Heart right ventricle (tissue), 16 donors: Measurements from ENCODE around the gene JDP2. TPM values are rescaled to one million over a fixed set of nuclear protein-coding genes. Genes with fewer than 3 reads are reported as not detected.
A peak's percentile ranks its signal among the peaks of the same experiment; 100 is the strongest.

Experiments used
- ATAC-seq, 8 donors: fragments of 200-7000 bp; cut with Tn5 transposase; one replicate each; pipeline ENCODE4 v1.9.1; 2020; ENCODE audit warnings: mild to moderate bottlenecking in 8 of 8, moderate library complexity in 8 of 8, moderate number of reproducible peaks in 1 of 8
- DNase-seq, 2 donors: peaks; one replicate each; pipeline ENCODE4 v3.0.0-alpha.2; 2020
- H3K27ac ChIP-seq, 10 donors: fragments of 200-600 bp; sonication (generic) in 2 of 10; one replicate each; pipeline versions ENCODE4 v1.5.0 to v1.8.0; 2020 to 2022; ENCODE audit warnings: mild to moderate bottlenecking in 3 of 10
- H3K27me3 ChIP-seq, 7 donors: fragments of 200-600 bp; one replicate each; pipeline ENCODE4 v1.8.0; 2021 to 2022; ENCODE audit warnings: mild to moderate bottlenecking in 2 of 7
- H3K36me3 ChIP-seq, 9 donors: fragments of 200-600 bp; sonication (generic) in 1 of 9; one replicate each; pipeline versions ENCODE4 v1.5.0 to v1.8.0; 2020 to 2022; ENCODE audit warnings: mild to moderate bottlenecking in 2 of 9
- H3K4me1 ChIP-seq, 9 donors: fragments of 200-600 bp; sonication (generic) in 1 of 9; one replicate each; pipeline versions ENCODE4 v1.5.0 to v1.8.0; 2020 to 2022; ENCODE audit warnings: mild to moderate bottlenecking in 4 of 9
- H3K4me3 ChIP-seq, 10 donors: fragments of 200-600 bp; sonication (generic) in 2 of 10; one replicate each; pipeline versions ENCODE4 v1.5.0 to v1.8.0; 2020 to 2022; ENCODE audit warnings: mild to moderate bottlenecking in 7 of 10, moderate library complexity in 2 of 10
- H3K9me3 ChIP-seq, 11 donors: fragments of 200-600 bp in 10 of 11; sonication (generic) in 2 of 11; one replicate each; pipeline versions ENCODE4 v1.5.0 to v1.8.0; 2013 to 2022; ENCODE audit warnings: mild to moderate bottlenecking in 2 of 11, control low read depth in 1 of 11, moderate library complexity in 1 of 11
- CTCF ChIP-seq, 9 donors: fragments of 200-600 bp; sonication (generic) in 2 of 9; IDR thresholded peaks; one replicate each; pipeline versions ENCODE4 v1.5.0 to v1.8.0; 2021 to 2022; ENCODE audit warnings: antibody characterized with exemption in 9 of 9, mild to moderate bottlenecking in 5 of 9, moderate library complexity in 1 of 9
- WGBS, 2 donors: extraction: QIAGEN DNeasy Blood & Tissue Kit; methylation state at CpG; one replicate each; pipeline ENCODE4 v1.1.7; 2013; ENCODE audit warnings: inconsistent platforms in 1 of 2; 5-methylcytosine and 5-hydroxymethylcytosine counted together
- intact Hi-C, 10 donors: fragments of 100-400 bp; cut with DNase I; formaldehyde crosslinking; loops; one replicate each; pipeline versions ENCODE4 v1.11.1 to v1.14.2; 2022
- polyA plus RNA-seq, 2 donors: library from polyadenylated mRNA; stranded (reverse); fragments of 200-250 nt; gene quantifications; one replicate each; pipeline ENCODE4 v1.2.3, GENCODE V29; 2013
- total RNA-seq, 10 donors: library from RNA; stranded (reverse); fragmentation: NEBNext Ultra II Directional in 3 of 10; extraction: Animal tissue kit (Norgen Biotek cat#: 25700) in 3 of 10; gene quantifications; one replicate each; pipeline versions ENCODE4 v1.2.1 to v1.2.4, GENCODE V29; 2021 to 2023
- donor health status: Arrhythmogenic right ventricular cardiomyopathy.
- donor health status: ischemic (EF 13 %, LVEDD 7.1; RV severe dilation, severe dysfunction).
- donor health status: healthy with polysubstance abuse.
- donor health status: DM: no; HTN: yes; CAD: no.
- donor health status: DM: no; HTN: no; CAD: no.
- donor health status: ischemic (EF 25% LVEDD 6.9; RV normal size, moderate dysfunction).
- donor health status: ischemic (EF 25% LVEDD 5.7; RV mildly dilated, moderate dysfunction).
- donor health status: healthy.
- donor health status: DM: yes; HTN: yes; CAD: no.
- donor health status: Ischemic cardiomyopathy.
- donor health status: ischemic (EF 35%, LVEDD 5.7; RV mildly dilated, moderate dysfunction).
- donor health status: nonischemic (EF 11% LVEDD 7.7; RV severe dilation, severe dysfunction).
- donor health status: DM: yes; HTN: yes; CAD: no.
- donor health status: PGD.
- donor health status: ischemic (EF 29% LVEDD 5.4; RV normal size, mild dysfunction).
- donor health status: nonischemic (EF 23%, LVEDD 6.1; RV moderate dilation, normal function).

Gene JDP2
- total and polyA plus RNA-seq, 12 donors: 12.3 to 44.0 (median 17.3) TPM

DNA sequence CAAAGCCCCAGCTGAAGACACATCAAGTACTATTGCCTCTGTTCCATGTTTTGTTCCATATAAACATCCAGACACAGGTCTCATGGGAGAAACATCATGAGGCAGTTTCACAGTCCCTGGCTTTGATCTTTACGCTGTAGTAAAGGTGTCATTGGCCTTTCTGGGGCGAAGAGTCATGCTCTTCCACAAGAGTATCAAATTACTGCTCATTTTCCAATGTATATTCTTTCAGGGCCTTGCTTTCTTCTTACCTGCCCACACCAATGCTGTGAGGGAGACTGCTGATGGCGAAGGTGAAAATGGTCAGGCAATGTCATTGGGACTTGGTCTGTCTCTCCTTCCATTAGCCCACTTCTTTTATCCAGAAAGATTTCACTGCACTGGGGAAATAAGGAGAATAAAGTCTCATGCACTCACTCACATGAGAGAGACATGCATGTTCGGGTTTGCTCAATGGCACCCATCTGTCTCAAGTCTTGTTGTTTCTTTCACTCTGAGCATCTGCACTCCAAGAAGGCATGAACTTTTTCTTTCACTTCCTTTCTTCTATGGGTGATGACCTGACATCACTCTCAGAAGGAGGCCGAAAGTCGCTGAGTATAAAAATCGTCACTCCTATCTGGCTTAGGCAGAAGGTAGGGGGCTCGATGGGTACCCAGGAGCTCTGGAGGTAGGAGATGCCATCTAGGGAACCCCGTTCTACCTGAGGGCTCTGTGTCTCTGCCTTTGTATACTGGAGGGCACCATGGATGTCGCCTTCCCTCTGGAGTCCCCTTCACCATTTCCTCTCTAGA is 1.3 kb upstream of the JDP2 start:
- ATAC-seq (peak in 3 of 8 donors; percentile 0 to 3 (median 3)), DNase-seq (no peak)
- intact Hi-C loops: loop anchor here in 7 of 10 donors (1.0 to 10.0 kb wide), 6 partner anchors 26 to 114 kb away; no protein-coding TSS in a partner anchor
- peaks cover 20 to 63% (median 43%) of the 10 kb centered on the region in 9 donors for H3K4me1 ChIP-seq
- 88 to 94% methylated on average over 10 of the region's 10 CpGs for WGBS, 2 donors
- peaks cover 0 to 8% (median 4%) of the 10 kb centered on the region in 11 donors for H3K9me3 ChIP-seq
- no peak for TF ChIP-seq CTCF (IDR thresholded peaks at IDR 0.05)
- H3K4me3 ChIP-seq: peak overlapping the region; percentile 60 to 80 (median 74)
- peak overlapping the region; percentile 81 to 98 (median 94) for H3K27ac ChIP-seq
- H3K27me3 ChIP-seq: no peaks in the 10 kb centered on the region
- H3K36me3 ChIP-seq: peaks cover 0 to under 1% (median 0%) of the 10 kb centered on the region in 9 donors

GRCh38 chr14:75427126-75427481 is 718 bp upstream of the JDP2 start:
- DNase-seq (peak in 1 of 2 donors; percentile 41), ATAC-seq (peak; percentile 26 to 60 (median 42))
- no peak for TF ChIP-seq CTCF (IDR thresholded peaks at IDR 0.05)
- 33 to 35% methylated on average over 15 of the region's 15 CpGs for WGBS, 2 donors
- H3K36me3 ChIP-seq: peaks cover 0 to 6% (median 3%) of the 10 kb centered on the region in 9 donors
- H3K4me3 ChIP-seq: peak overlapping the region; percentile 60 to 80 (median 74)
- peaks cover 0 to 8% (median 4%) of the 10 kb centered on the region in 11 donors for H3K9me3 ChIP-seq
- H3K4me1 ChIP-seq: peaks cover 20 to 62% (median 43%) of the 10 kb centered on the region in 9 donors
- H3K27me3 ChIP-seq: no peaks in the 10 kb centered on the region
- intact Hi-C loops: loop anchor here in 7 of 10 donors (1.0 to 10.0 kb wide), 6 partner anchors 26 to 115 kb away; no protein-coding TSS in a partner anchor
- peak overlapping the region; percentile 81 to 98 (median 94) for H3K27ac ChIP-seq

GRCh38 chr14:75428230-75429104 is 645 bp downstream of the JDP2 start:
- DNase-seq (peak; percentile 45 to 64), ATAC-seq (peak; percentile 13 to 55 (median 20))
- Histone ChIP-seq H3K4me1 (peaks cover 20 to 64% (median 43%) of the 10 kb centered on the region in 9 donors), H3K4me3 (peak overlapping the region; percentile 69 to 90 (median 75)), H3K9me3 (peaks cover 0 to 8% (median 4%) of the 10 kb centered on the region in 11 donors), H3K36me3 (peaks cover 0 to 19% (median 11%) of the 10 kb centered on the region in 9 donors), H3K27me3 (no peaks in the 10 kb centered on the region), H3K27ac (peak overlapping the region; percentile 70 to 92 (median 87))
- intact Hi-C loops: loop anchor here in 7 of 10 donors (1.0 to 10.0 kb wide), 6 partner anchors 59 to 118 kb away; no protein-coding TSS in a partner anchor
- TF ChIP-seq CTCF (IDR thresholded peaks at IDR 0.05): no peak
- 1 to 4% methylated on average over 26 to 63 of the region's 64 CpGs for WGBS, 2 donors

- peaks cover 0 to 30% (median 18%) of the 10 kb centered on the region in 9 donors for H3K36me3 ChIP-seq
- H3K9me3 ChIP-seq: peaks cover 0 to 3% (median under 1%) of the 10 kb centered on the region in 11 donors
- no peak for TF ChIP-seq CTCF (IDR thresholded peaks at IDR 0.05)
- no peak for ATAC-seq
- H3K27ac ChIP-seq: peak overlapping the region in 9 of 10 donors; percentile 70 to 92 (median 87)
- peak overlapping the region in 9 of 10 donors; percentile 69 to 90 (median 75) for H3K4me3 ChIP-seq
- no peak for DNase-seq
- no peaks in the 10 kb centered on the region for H3K27me3 ChIP-seq
- WGBS, 2 donors: 43 to 52% methylated on average over 1 of the region's 1 CpG
- intact Hi-C loops: loop anchor here in 6 of 10 donors (2.0 to 10.0 kb wide), 5 partner anchors 58 to 117 kb away; no protein-coding TSS in a partner anchor
- peaks cover 20 to 71% (median 48%) of the 10 kb centered on the region in 9 donors for H3K4me1 ChIP-seq
Observed at GRCh38 chr14:75429562-75429961, 1.7 kb downstream of the JDP2 start.
